GM15510 (cell line): ENCODE data around the gene PGA5.

Source experiments
- POLR2A ChIP-seq: IDR thresholded peaks from 3 replicates; pipeline ENCODE4 v1.6.1; 2011; ENCODE audit warnings: borderline replicate concordance; ENCODE audit not compliant: insufficient read length; ENCODE audit errors: extremely low read depth

Gene PGA5

DNA sequence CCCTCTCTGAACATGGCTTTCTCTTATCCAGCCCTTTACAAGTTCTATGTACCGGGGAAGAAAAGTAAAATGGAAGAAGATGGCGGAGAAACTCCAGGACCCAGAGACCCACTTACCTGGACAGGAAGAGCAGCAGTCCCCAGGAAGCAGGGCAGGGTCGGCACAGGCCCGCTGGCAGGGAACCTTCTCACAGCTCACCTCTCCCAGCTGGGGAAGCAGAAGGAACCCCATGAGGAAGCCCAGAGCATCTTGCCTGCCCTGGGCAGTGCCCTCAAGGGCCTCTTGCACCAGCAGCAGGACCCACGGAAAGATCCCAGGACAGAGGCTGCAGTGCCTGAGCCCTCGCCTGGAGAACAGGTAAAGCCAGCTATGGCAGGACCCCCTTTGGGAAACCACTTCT, 23.4 kb downstream of the PGA5 start:
- TF ChIP-seq POLR2A: no peak

DNA sequence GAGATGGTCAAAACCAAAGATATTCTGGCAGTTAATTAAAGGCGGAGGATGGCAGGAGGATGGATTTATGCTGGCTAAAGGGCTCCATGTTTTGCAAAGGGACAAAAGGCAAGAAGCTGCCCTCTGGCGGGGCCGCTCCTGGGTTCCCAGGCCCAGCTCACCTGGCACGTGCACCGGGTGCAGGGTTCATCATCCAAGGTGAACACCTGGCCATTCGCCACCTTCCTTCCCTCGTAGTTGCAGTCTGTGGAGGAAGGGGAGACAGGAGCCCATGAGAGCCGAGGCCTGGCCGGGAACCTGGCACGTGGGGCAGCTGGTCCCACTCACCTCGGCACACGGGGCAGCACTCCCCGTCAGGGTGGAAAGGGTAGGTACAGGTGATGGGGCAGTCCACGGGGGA, 23.8 kb downstream of the PGA5 start:
- no peak for TF ChIP-seq POLR2A

DNA sequence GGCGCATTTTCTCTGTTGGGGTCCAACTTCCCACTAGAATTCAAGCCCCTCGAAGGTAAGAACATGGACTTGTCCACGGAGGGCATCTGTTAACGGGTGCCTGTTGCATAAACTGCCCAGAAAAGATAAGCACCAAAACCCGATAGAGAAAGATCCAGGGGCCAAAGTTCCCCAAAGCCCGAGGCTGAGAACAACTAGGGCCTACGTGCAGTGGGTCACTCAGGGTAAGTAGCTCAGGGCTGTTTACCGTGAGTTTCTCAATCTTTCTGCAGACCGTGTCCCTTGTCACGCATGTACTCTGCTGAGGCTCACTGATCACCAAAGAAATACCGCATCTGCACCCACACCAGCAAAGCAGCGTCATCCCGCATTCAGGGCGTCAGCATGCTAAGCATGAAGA, 24.4 kb downstream of the PGA5 start:
- no peak for TF ChIP-seq POLR2A

DNA sequence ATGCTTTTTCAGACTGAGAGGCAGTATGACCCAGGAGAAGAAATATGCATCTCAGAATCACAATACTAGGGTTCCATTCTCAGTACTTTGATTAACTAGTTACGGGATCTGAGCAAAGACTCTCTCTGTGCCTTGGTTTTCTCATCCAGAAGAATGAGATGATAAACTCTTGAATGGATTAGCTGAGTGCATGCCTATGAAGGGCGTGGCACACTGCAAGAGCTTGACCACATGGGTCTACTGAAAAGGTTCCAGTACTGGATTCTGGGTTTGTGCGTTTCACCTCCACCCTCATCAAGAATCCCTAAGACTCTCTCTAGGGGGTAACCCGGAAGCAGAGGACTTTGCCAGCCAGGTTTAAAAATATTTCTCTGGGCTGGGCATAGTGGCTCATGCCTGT, 25.6 kb downstream of the PGA5 start:
- TF ChIP-seq POLR2A: no peak

DNA sequence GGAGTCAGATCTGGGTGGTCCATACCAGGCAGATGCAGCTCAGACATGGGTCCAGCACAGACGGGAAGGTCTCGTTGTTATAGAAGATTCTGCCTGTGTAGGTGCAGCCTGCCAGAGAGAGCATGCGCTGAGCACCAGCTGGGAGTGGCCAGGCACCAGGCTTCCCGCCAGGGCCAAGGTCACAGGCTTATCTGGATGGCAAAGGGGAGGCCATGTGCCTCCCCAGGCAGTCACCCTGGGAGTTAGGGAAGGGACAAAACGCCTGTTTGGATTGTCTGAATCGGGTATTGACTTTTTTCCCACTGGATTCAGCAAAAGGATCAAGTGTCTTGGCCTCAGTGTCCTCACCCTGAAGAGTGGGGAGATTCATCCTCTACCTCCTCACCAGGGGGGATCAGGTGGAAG, 26.5 kb downstream of the PGA5 start:
- no peak for TF ChIP-seq POLR2A

DNA sequence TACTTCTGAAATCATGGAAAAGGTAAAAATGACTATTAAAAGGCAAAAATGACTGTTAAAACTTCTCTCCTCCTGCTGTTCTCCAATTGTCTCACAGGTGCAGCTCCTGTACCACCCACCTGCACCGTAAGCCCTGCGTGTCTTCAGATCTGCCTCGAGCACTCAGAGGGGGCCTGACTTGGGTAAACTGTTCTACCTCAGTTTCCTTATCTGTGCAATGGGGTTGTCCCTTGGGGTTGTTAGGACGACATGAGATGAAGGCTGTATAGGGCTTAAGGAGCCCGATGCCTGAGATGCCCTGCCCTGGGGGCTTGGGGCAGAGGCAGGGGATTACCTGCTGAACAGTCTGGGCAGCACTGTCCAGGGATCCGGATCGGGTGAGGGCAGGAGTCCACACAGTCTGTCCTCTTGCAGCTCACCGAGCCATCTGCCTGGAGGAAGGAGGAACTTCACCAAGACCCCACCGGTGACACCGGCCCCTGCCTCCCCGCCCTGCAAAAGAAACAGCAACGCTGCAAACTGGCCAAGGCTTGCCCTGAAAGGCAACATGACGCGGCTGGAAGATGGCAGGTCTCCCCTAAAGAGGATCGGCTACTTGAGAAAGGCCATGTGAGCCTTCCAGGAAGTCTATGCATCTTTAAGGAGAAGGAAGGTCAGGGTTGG, 27.7 kb downstream of the PGA5 start:
- TF ChIP-seq POLR2A: no peak

DNA sequence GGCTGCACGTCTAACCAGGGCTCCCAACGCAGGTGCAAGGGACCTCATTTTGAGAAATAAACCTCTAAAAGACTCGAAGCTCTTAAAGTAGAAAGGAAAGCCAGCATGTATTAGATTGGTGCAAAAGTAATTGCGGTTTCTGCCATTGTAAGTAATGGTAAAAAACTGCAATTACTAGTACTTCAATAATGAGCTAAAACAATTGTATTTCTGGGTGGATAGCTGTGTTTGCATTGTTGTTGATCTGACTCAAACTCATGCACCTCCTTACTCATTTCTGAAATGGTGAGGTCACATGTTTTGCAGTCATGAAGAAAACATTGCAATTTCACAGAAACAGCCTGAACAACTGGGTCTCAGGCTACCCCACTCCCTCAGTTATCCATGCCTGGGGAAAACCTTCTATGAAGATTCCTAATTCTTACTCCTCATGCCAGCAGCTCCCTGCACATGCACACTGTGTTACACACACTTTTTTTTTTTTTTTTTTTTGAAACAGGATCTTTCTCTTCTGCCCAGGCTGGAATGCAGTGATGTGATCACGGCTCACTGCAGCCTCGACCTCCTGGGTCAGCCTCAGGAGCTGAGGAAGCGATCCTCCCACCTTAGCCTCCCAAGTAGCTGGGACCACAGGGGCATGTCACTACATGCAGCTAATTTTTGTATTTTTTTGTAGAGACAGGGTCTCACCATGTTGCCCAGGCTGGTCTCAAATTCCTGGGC, 29.5 kb downstream of the PGA5 start:
- TF ChIP-seq POLR2A: no peak

DNA sequence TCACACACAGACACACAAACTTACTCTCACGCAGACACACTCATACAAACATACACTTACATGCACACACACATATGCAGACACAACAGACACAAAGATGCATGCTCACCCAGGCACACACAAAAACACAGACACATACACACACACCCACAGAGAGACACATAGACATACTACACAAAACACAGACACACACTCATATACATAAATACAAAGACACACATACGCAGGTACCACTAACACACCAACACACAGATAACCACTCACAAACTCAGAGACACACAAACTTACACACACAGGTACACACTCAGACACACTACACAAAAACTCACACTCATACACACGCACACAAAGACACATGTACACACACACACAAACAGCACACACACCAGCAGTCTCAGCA, 31.8 kb downstream of the PGA5 start:
- TF ChIP-seq POLR2A: no peak

DNA sequence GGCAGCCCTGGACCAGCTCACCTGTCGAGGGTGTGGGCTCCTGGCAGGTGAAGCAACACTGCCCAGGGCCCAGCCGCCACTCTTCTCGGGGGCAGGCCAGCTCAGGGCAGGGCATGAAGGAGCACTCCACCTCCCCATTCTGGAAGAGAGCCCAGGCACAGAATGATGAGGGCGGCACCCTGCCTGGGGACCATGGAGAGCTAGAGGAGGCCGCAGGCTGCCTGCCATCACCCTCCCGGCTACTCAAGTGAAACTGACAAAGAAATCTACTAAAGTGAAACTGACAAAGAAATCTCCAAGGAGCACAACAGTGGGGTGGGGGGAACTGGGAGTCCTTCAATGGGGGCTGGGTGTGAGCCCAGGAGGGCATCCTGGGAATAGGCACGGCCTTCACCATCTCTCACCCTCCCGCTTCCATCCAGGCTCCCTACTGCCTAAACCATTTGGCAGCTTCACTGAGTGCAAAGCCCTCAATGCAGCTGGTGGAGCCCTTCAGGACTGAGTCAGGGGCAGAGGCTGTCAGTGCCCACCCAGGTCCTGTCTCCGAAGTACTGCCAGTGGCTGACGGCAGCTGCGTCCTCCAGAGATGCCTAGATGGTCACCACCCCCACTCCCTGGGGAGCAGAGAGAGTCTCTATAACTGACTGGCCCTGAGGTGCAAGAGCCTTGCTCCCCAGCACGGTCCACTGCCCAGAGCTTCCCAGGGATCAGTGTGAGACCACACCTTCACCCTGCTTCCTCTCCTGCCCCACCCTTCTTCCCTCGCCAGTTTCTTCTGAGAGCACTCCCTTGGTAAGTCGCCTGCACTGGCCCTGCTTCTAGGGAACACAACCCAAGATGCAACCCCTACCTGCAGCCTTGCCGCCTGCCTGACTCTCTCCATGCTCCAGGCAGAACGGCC, 32.5 kb downstream of the PGA5 start:
- no peak for TF ChIP-seq POLR2A

DNA sequence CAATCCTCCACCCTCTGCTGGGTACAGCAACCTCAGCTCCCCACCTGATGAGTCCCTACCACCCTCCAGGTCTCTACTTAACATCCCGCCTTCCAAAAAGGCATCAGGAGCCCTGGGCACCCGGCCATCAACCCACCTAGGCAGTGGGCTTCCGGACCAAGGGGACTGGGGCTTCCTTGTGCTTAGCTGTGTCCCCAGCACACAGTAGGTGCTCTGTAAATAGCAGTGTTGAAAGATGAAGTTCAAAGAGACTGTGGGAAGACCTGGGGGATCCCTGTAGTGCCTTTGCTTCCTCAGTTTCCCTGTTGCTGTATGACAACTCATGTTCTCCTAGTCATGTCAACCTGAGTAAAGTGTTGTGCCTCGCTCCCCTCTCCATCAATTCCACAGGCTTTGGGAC, 33.1 kb downstream of the PGA5 start:
- TF ChIP-seq POLR2A: no peak

DNA sequence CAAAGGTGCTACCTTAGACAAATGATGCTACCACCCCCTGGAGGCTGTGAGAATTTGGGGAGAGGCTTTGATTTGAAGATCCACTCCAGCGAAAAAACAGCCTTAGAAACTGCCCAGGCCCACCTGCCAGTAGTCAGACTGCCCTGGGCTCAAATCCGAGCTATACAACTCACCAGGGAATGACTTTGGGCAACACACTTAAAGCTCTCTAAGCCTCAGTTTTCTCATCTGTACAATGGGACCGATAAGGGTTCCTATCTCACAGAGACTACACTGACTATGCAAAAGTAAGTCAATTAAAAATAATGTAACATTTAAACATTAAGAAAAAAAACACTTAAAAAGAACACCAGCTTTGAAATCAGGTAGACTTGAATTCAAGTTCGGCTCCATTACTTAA, 34.2 kb downstream of the PGA5 start:
- no peak for TF ChIP-seq POLR2A

DNA sequence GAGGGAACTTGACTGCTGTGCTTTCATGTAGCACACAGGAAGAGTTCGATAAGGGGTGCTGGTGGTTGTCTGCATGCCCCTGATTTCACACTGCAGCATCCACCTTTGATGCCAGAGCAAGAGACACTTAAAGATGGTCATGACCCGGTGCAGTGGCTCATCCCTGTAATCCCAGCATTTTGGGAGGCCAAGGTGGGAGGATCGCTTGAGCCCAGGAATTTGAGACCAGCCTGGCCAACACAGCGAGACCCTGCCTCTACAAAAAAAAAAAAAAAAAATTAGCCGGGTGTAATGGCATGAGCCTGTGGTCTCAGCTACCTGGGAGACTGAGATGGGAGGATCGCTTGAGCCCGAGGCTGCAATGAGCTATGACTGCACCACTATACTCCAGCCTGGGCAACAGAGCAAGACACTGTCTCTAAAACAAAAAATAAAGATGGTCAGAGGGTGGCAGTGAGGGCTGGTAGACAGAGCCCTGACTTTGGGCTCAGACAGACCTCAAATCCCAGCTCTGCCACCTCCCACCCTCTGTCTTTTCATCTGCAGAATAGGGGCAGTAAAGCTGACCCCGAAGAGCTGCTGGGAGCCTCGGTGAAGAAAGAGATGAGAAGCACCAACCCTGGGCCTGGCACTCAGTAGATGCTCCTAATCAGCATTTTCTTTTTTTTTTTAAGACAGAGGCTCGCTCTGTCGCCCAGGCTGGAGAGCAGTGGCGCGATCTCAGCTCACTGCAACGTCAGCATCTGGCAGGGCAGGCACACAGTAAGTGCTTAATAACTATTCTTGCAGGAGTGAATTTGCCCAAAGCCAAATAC, 36.4 kb downstream of the PGA5 start:
- TF ChIP-seq POLR2A: no peak

DNA sequence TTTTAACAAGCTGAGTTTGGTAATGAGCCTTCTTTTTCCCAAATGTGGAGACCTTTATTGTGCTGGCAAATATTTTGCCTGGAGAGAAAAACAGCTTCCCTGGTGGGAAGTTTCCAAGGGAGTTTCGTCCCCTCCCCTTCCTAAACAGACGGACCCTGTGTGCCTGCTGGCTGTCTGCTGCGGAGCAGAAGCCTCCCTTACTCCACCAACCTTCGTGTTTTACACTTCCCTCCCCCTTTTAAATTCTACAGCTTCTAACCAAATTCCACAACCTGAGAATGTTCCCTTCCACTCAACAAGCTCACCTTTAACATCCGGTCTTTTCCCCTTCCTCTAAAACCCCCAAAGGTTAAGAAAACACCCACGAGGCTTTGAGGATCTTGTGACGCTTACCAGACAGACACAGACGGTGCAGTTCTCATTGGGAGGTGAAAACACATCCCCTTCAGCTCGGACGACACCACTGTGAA, 37.1 kb downstream of the PGA5 start:
- no peak for TF ChIP-seq POLR2A

DNA sequence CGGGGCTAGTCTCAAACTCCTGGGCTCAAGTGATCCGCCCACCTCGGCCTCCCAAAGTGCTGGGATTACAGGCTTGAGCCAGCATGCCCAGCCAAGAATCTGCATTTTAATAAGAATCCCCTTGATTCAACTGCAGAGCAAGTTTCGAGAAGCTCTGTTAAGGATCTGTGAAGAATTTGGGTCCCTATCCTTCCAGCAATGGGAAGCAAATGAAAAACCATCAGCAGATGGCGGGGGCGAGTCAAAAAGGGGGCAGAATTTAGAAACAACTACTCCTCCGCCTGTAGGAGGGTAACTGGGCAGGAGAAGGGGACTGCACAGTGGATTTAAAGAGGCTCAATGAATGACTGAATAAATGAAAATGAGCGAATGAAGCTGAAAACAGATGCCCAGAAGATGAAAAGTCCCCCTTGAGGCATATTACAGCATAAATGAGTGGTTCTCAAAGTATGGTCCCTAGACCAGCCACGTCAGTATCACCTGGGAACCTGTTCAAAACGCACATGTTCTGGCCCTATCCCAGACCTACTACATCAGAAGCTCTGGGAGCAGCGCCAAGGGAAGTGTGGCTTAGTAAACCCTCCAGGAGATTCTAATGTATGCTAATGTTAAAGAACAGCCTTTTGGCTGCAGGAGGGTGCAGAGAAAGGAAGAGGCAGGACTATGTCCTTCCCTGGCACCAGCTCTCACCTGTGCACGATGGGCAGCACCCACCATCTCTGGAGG, 39.1 kb downstream of the PGA5 start:
- no peak for TF ChIP-seq POLR2A

DNA sequence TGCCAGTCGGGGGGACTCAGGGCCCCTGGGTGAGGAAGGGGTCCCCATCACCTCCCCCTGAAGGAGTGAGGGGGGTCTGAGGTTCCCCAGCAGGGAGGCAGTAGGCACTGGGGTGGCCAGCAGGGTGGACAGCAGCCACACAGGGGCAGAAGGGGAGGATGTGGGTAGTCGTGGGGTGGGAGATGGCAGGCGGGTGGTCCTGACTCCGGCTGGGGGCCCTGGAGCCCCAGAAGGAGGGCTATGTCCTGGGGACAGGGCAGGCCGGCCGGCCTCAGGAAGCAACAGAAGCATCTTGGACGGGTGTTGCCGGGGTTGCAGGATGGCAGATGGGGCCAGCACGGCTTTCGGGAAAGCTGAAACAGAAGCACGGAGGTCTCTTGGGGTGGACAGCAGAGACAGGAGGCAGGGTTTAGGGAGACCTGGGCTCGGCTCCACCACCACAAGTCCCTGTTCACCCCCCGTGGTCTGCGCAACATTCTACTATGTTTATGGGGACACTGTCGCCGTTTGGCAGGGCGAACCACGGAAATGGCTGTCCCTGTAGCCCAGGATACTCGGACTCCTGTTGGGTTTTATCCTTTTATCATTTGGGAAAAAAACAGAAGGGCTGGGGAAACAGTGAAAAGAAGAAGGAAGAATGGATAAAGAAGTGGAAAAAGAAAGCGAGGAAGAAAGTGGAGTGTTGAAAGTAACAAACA, 40.1 kb downstream of the PGA5 start:
- TF ChIP-seq POLR2A: no peak
